Neural cell (in vitro differentiated cells): ENCODE measurements around the gene PLEKHG7.

Experiments used
- POLR2AphosphoS5 ChIP-seq: IDR thresholded peaks from 2 replicates; pipeline ENCODE4 v1.6.1; 2012
- RAD21 ChIP-seq: fragments of 450-650 bp; conservative IDR thresholded peaks from 2 replicates; pipeline ENCODE4 v1.6.1; 2014; ENCODE audit warnings: antibody characterized with exemption, mild to moderate bottlenecking, moderate library complexity
- SMC3 ChIP-seq: fragments of 450-650 bp; conservative IDR thresholded peaks from 2 replicates; pipeline ENCODE4 v1.6.1; 2014; ENCODE audit warnings: antibody characterized with exemption, mild to moderate bottlenecking, moderate library complexity; ENCODE audit not compliant: poor library complexity
- TF ChIP-seq, protein P1 (sequence below): fragments of 450-650 bp; IDR thresholded peaks from 2 replicates; pipeline ENCODE4 v1.5.1; 2014; ENCODE audit warnings: antibody characterized with exemption, mild to moderate bottlenecking, moderate library complexity; ENCODE audit not compliant: poor library complexity, severe bottlenecking
- TF ChIP-seq, protein P2 (sequence below): IDR thresholded peaks from 2 replicates; pipeline ENCODE4 v1.6.1; 2012; ENCODE audit warnings: borderline replicate concordance

DNA sequence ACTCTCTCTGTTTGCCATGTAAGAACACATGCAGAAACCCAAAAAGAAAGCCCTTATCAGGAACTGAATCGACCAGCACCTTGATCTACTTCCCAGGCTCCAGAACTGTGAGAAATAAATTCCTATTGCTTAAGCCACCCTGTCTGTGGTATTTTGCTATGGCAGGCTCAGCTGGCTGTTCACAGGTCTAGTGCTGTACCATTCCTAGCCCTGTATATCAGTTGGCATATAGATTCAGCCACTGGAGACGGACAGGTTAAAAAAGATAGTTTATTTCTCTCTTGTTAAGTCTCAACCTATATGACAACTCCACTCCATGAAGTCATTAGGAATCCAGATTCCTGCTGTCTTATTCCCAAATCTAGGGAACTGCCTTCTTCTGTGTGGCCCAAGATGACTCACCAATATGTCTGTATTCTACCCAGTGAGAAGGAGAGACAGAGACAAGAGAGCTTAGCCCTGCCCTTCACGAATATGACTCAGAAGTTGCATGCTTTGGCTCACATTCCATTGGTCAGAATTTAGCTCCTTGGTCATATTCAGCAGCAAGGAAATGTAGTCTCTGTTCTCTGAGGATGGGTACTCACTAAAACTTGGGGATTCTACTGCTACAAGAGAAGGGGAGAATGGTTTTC, 57.0 kb downstream of the PLEKHG7 start:
- TF ChIP-seq, protein P1, sequence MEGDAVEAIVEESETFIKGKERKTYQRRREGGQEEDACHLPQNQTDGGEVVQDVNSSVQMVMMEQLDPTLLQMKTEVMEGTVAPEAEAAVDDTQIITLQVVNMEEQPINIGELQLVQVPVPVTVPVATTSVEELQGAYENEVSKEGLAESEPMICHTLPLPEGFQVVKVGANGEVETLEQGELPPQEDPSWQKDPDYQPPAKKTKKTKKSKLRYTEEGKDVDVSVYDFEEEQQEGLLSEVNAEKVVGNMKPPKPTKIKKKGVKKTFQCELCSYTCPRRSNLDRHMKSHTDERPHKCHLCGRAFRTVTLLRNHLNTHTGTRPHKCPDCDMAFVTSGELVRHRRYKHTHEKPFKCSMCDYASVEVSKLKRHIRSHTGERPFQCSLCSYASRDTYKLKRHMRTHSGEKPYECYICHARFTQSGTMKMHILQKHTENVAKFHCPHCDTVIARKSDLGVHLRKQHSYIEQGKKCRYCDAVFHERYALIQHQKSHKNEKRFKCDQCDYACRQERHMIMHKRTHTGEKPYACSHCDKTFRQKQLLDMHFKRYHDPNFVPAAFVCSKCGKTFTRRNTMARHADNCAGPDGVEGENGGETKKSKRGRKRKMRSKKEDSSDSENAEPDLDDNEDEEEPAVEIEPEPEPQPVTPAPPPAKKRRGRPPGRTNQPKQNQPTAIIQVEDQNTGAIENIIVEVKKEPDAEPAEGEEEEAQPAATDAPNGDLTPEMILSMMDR: no peak
- TF ChIP-seq, protein P2, sequence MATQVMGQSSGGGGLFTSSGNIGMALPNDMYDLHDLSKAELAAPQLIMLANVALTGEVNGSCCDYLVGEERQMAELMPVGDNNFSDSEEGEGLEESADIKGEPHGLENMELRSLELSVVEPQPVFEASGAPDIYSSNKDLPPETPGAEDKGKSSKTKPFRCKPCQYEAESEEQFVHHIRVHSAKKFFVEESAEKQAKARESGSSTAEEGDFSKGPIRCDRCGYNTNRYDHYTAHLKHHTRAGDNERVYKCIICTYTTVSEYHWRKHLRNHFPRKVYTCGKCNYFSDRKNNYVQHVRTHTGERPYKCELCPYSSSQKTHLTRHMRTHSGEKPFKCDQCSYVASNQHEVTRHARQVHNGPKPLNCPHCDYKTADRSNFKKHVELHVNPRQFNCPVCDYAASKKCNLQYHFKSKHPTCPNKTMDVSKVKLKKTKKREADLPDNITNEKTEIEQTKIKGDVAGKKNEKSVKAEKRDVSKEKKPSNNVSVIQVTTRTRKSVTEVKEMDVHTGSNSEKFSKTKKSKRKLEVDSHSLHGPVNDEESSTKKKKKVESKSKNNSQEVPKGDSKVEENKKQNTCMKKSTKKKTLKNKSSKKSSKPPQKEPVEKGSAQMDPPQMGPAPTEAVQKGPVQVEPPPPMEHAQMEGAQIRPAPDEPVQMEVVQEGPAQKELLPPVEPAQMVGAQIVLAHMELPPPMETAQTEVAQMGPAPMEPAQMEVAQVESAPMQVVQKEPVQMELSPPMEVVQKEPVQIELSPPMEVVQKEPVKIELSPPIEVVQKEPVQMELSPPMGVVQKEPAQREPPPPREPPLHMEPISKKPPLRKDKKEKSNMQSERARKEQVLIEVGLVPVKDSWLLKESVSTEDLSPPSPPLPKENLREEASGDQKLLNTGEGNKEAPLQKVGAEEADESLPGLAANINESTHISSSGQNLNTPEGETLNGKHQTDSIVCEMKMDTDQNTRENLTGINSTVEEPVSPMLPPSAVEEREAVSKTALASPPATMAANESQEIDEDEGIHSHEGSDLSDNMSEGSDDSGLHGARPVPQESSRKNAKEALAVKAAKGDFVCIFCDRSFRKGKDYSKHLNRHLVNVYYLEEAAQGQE: no peak
- TF ChIP-seq POLR2AphosphoS5: no peak
- TF ChIP-seq RAD21: no peak
- no peak for TF ChIP-seq SMC3
